Sigmoid colon (tissue), 3 donors: ENCODE data around the gene PDGFRB.

Experiments used
- POLR2A ChIP-seq, 2 donors: fragments of 450-650 bp; IDR thresholded peaks; one replicate each; pipeline ENCODE4 v1.6.1; 2016; ENCODE audit warnings: antibody characterized with exemption in 2 of 2, mild to moderate bottlenecking in 2 of 2, moderate library complexity in 2 of 2
- TF ChIP-seq, protein P1 (sequence below), 4 experiments: fragments of 450-650 bp in 3 of 4; fragments of 200-600 bp in 1 of 4; IDR thresholded peaks; one replicate each; pipeline ENCODE4 v1.5.1; 2016 to 2019; ENCODE audit warnings: antibody characterized with exemption in 4 of 4, mild to moderate bottlenecking in 3 of 4, moderate library complexity in 2 of 4

DNA sequence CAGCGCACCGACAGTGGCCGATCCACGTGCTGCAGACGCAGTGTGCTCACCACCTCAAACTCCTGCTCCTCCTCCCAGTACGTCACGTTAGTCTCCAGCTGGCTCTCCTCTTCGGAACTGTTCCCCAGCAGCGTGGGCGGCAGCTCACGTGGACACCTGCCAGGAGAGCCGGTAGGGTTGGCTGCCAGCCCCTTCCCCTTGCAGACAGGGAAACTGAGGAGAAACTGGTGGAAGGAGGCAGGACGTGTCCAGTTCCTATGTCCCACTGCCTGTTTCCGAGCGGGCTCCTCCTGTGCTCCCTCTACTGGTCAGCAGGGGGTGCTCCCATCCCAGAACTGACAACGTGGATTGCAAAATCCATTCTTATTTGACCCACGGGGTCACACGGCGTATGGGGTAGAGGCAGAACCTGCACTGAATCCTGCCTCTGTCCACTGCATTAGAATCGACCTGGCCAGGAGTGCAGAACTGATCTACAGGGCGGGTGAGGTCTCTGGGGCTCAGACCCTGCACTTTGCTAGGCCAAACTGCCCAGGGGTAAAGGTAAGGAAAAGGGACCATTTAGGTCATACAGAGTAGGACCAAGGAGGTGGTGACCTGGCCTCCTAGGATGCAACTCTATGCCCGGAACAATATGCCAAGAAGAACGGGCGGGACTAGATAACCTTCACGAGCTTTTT is 25.7 kb downstream of the PDGFRB start:
- TF ChIP-seq, protein P1, sequence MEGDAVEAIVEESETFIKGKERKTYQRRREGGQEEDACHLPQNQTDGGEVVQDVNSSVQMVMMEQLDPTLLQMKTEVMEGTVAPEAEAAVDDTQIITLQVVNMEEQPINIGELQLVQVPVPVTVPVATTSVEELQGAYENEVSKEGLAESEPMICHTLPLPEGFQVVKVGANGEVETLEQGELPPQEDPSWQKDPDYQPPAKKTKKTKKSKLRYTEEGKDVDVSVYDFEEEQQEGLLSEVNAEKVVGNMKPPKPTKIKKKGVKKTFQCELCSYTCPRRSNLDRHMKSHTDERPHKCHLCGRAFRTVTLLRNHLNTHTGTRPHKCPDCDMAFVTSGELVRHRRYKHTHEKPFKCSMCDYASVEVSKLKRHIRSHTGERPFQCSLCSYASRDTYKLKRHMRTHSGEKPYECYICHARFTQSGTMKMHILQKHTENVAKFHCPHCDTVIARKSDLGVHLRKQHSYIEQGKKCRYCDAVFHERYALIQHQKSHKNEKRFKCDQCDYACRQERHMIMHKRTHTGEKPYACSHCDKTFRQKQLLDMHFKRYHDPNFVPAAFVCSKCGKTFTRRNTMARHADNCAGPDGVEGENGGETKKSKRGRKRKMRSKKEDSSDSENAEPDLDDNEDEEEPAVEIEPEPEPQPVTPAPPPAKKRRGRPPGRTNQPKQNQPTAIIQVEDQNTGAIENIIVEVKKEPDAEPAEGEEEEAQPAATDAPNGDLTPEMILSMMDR (IDR thresholded peaks at IDR 0.05): peak; percentile 91 to 95 (median 92)
- no peak for TF ChIP-seq POLR2A (IDR thresholded peaks at IDR 0.05)
